ENCODE results near the gene DUS1L. TPM values are rescaled to one million over a fixed set of nuclear protein-coding genes. Genes with fewer than 3 reads are reported as not detected.
A peak's percentile ranks its signal among the peaks of the same experiment; 100 is the strongest.

The DUS1L gene
- total RNA-seq, 1 experiment from 2014 or later: 176 TPM

- Histone ChIP-seq H3K9ac (ENCODE audit: low read length) (peak overlapping the region; percentile 100), H3K27ac (ENCODE audit: low read depth, low read length) (peak overlapping the region; percentile 89), H3K79me2 (ENCODE audit: insufficient read depth, low read length) (peaks cover 35% of the 10 kb centered on the region), H2AFZ (ENCODE audit: low read depth, low read length, poor library complexity, severe bottlenecking) (no peak overlapping the region), H3K36me3 (ENCODE audit: control insufficient read depth in 1 of 2, insufficient read depth in 2 of 2, low read length in 2 of 2) (peaks cover 15 to 53% of the 10 kb centered on the region in 2 experiments; a peak in 3 of 4 replicates), H3K9me3 (ENCODE audit: control insufficient read depth in 1 of 2, insufficient read depth in 1 of 2, low read depth in 1 of 2, low read length in 2 of 2) (no peaks in the 10 kb centered on the region), H3K27me3 (ENCODE audit: insufficient read depth, low read length) (no peaks in the 10 kb centered on the region), H3K4me2 (ENCODE audit: low read length) (peak overlapping the region; percentile 100), H3K4me1 (ENCODE audit: control insufficient read depth in 1 of 2, insufficient read depth in 2 of 2, low read length in 2 of 2) (peaks cover 11 to 22% of the 10 kb centered on the region in 2 experiments; a peak in 3 of 4 replicates), H4K20me1 (ENCODE audit: insufficient read depth) (no peaks in the 10 kb centered on the region), H3K9me2 (ENCODE audit: insufficient read depth) (no peaks in the 10 kb centered on the region), H3K4me3 (replicated peaks in 1 of 2; ENCODE audit: low read depth in 1 of 2, low read length in 2 of 2) (peak overlapping the region; percentile 96 to 100)
- intact Hi-C loops (cut with micrococcal nuclease): no loop called here
- ChIA-PET POLR2A (no interaction called here), RAD21 (ENCODE audit: low non-redundant PET in 1 of 2, low total read pairs in 2 of 2, uncharacterized antibody in 2 of 2, unreplicated experiment in 2 of 2) (no interaction called here), CTCF (no interaction called here)
- DNase-seq (ENCODE audit: low read depth, low spot score) (no peak), ATAC-seq (no peak)
- TF ChIP-seq CEBPB (IDR thresholded peaks at IDR 0.05; ENCODE audit: low read depth) (no peak), TCF7L2 (IDR thresholded peaks at IDR 0.05; ENCODE audit: borderline replicate concordance, extremely low read depth, insufficient read depth, insufficient read length) (no peak)
- no TSS peak for BruUV-seq (replicated peaks)
Measured at GRCh38 chr17:82063424-82064415, 1.9 kb downstream of the DUS1L start.

DNA sequence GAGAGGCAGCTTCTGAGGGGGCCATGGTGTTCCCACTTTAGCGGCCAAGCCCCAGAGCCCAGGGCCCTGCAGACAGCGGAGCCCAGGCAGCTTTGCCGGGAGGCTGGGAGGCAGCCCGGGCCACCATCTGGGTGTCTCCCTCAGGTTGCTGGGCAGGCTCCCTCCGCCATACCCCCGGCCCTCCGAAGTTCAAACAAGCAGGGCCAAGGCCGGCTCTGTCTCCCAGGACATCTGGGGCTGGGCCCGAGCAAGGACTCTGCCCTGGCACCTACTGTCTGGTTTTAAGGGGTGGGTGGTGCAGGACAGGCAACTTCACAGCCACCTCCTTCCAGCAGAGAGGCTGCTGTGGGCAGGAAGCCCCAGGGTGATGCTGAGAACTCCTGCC lies 2.6 kb downstream of the DUS1L start:
- peaks cover 15 to 59% of the 10 kb centered on the region in 2 experiments for H3K36me3 ChIP-seq (ENCODE audit: control insufficient read depth in 1 of 2, insufficient read depth in 2 of 2, low read length in 2 of 2)
- CTCF ChIA-PET: no interaction called here
- POLR2A ChIA-PET: no interaction called here
- TF ChIP-seq REST (IDR thresholded peaks at IDR 0.05; ENCODE audit: low read depth) (no peak), POLR2A (IDR thresholded peaks at IDR 0.05; ENCODE audit: borderline replicate concordance, extremely low read depth, insufficient read depth, insufficient read length) (no peak), ZNF274 (IDR thresholded peaks at IDR 0.05; ENCODE audit: low read depth, low read length) (no peak), SP1 (IDR thresholded peaks at IDR 0.05; ENCODE audit: low read depth) (no peak), EZH2phosphoT487 (IDR thresholded peaks at IDR 0.05; ENCODE audit: borderline replicate concordance) (no peak), TCF7L2 (IDR thresholded peaks at IDR 0.05; ENCODE audit: borderline replicate concordance, extremely low read depth, insufficient read depth, insufficient read length) (no peak), ZBTB33 (IDR thresholded peaks at IDR 0.05; ENCODE audit: extremely low read depth, insufficient replicate concordance, low read length) (no peak)
- TF ChIP-seq, protein P1, sequence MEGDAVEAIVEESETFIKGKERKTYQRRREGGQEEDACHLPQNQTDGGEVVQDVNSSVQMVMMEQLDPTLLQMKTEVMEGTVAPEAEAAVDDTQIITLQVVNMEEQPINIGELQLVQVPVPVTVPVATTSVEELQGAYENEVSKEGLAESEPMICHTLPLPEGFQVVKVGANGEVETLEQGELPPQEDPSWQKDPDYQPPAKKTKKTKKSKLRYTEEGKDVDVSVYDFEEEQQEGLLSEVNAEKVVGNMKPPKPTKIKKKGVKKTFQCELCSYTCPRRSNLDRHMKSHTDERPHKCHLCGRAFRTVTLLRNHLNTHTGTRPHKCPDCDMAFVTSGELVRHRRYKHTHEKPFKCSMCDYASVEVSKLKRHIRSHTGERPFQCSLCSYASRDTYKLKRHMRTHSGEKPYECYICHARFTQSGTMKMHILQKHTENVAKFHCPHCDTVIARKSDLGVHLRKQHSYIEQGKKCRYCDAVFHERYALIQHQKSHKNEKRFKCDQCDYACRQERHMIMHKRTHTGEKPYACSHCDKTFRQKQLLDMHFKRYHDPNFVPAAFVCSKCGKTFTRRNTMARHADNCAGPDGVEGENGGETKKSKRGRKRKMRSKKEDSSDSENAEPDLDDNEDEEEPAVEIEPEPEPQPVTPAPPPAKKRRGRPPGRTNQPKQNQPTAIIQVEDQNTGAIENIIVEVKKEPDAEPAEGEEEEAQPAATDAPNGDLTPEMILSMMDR (IDR thresholded peaks at IDR 0.05 in 2 of 3, conservative IDR thresholded peaks at IDR 0.05 in 1 of 3; ENCODE audit: borderline replicate concordance in 1 of 3, insufficient read depth in 1 of 3, low read depth in 2 of 3, low read length in 2 of 3): no peak

More for the DNA sequence above, 2.6 kb downstream of the DUS1L start:
- no peak overlapping the region for H3K4me3 ChIP-seq (replicated peaks in 1 of 2; ENCODE audit: low read depth in 1 of 2, low read length in 2 of 2)
- H3K4me1 ChIP-seq (ENCODE audit: control insufficient read depth in 1 of 2, insufficient read depth in 2 of 2, low read length in 2 of 2): peaks cover 11 to 22% of the 10 kb centered on the region in 2 experiments; a peak in 3 of 4 replicates
- no peak overlapping the region for H3K4me2 ChIP-seq (ENCODE audit: low read length)
- no peaks in the 10 kb centered on the region for H3K27me3 ChIP-seq (ENCODE audit: insufficient read depth, low read length)
- H3K79me2 ChIP-seq (ENCODE audit: insufficient read depth, low read length): peaks cover 35% of the 10 kb centered on the region
- no peaks in the 10 kb centered on the region for H3K9me2 ChIP-seq (ENCODE audit: insufficient read depth)
- ATAC-seq (no peak), DNase-seq (ENCODE audit: low read depth, low spot score) (no peak)
- RAD21 ChIA-PET (ENCODE audit: low non-redundant PET in 1 of 2, low total read pairs in 2 of 2, uncharacterized antibody in 2 of 2, unreplicated experiment in 2 of 2): no interaction called here
- intact Hi-C loops (cut with micrococcal nuclease): no loop called here
- H3K9ac ChIP-seq (ENCODE audit: low read length): no peak overlapping the region
- peak overlapping the region; percentile 19; the same call in 1 of the 2 replicates for H3K27ac ChIP-seq (ENCODE audit: low read depth, low read length)
- BruUV-seq (replicated peaks): no TSS peak
- no peak overlapping the region for H2AFZ ChIP-seq (ENCODE audit: low read depth, low read length, poor library complexity, severe bottlenecking)
- H4K20me1 ChIP-seq (ENCODE audit: insufficient read depth): no peaks in the 10 kb centered on the region; the same call in 1 of the 2 replicates
- no peaks in the 10 kb centered on the region for H3K9me3 ChIP-seq (ENCODE audit: control insufficient read depth in 1 of 2, insufficient read depth in 1 of 2, low read depth in 1 of 2, low read length in 2 of 2)
